Right ventricle myocardium inferior (tissue), 1 donor: ENCODE results near the gene TNFSF13. TPM values are rescaled to one million over a fixed set of nuclear protein-coding genes. Genes with fewer than 3 reads are reported as not detected.

ENCODE experiments used
- ATAC-seq: fragments of 200-7000 bp; cut with Tn5 transposase; one replicate; pipeline ENCODE4 v1.9.1; 2020; ENCODE audit warnings: mild to moderate bottlenecking, moderate library complexity
- DNase-seq: peaks from one replicate; pipeline ENCODE4 v3.0.0; 2021; ENCODE audit errors: missing footprints
- intact Hi-C: fragments of 100-400 bp; cut with DNase I; formaldehyde crosslinking; loops from one replicate; pipeline ENCODE4 v1.11.0; 2022
- total RNA-seq: library from RNA; stranded (reverse); fragmentation: NEBNext Ultra II Directional; extraction: Animal tissue kit (Norgen Biotek cat#: 25700); gene quantifications from one replicate; pipeline ENCODE4 v1.2.1, GENCODE V29; 2021
- donor health status: DM: no; HTN: yes; CAD: no; lungs with severe emphysema.

Gene TNFSF13
- total RNA-seq, 1 donor from 2014 or later, result 13.5 TPM

- intact Hi-C loops, result loop anchor here (10.0 kb wide), 1 partner anchor 315 kb away; the partner anchor contains the start of genes CTDNEP1 and ELP5
- ATAC-seq (no peak), DNase-seq (no peak)
Observed at GRCh38 chr17:7569571-7569970, 11.0 kb downstream of the TNFSF13 start.

DNA sequence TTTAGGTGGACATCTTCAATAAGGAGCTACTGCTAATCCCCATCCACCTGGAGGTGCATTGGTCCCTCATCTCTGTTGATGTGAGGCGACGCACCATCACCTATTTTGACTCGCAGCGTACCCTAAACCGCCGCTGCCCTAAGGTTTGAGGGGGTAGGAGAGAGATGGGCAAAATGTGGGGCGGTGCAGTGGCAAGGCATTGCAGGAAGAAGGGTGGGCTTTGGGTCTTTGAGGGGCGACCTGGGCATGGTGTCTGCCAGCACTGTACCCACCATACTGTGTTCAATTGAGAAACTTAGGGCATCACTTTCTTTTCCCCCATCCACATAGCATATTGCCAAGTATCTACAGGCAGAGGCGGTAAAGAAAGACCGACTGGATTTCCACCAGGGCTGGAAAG is 11.8 kb downstream of the TNFSF13 start:
- no peak for DNase-seq
- intact Hi-C loops, result loop anchor here (5.0 to 10.0 kb wide), 2 partner anchors 178 to 284 kb away; partner anchors contain the start of genes CYB5D1, NAA38, PLSCR3 and TMEM88
- no peak for ATAC-seq

DNA sequence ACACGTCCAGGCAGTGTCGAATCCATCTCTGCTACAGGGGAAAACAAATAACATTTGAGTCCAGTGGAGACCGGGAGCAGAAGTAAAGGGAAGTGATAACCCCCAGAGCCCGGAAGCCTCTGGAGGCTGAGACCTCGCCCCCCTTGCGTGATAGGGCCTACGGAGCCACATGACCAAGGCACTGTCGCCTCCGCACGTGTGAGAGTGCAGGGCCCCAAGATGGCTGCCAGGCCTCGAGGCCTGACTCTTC is 13.7 kb downstream of the TNFSF13 start:
- intact Hi-C loops, result loop anchor here (5.0 to 10.0 kb wide), 2 partner anchors 180 to 283 kb away; partner anchors contain the start of genes CYB5D1, NAA38, PLSCR3 and TMEM88
- ATAC-seq (no peak), DNase-seq (no peak)

GRCh38 chr17:7572588-7573323 is 14.2 kb downstream of the TNFSF13 start:
- intact Hi-C loops, result loop anchor here (5.0 to 10.0 kb wide), 2 partner anchors 180 to 282 kb away; partner anchors contain the start of genes CYB5D1, NAA38, PLSCR3 and TMEM88
- ATAC-seq (peak; percentile 96), DNase-seq (peak; percentile 99)

- ATAC-seq (peak; percentile 71), DNase-seq (peak; percentile 92)
- intact Hi-C loops, result loop anchor here (5.0 to 10.0 kb wide), 2 partner anchors 181 to 281 kb away; partner anchors contain the start of genes CYB5D1, NAA38, PLSCR3 and TMEM88
Observed at GRCh38 chr17:7573324-7574080, 15.0 kb downstream of the TNFSF13 start.

- DNase-seq (no peak), ATAC-seq (no peak)
- intact Hi-C loops, result loop anchor here (5.0 to 10.0 kb wide), 2 partner anchors 182 to 280 kb away; partner anchors contain the start of genes CYB5D1, NAA38, PLSCR3 and TMEM88
Observed at GRCh38 chr17:7574176-7574953, 15.8 kb downstream of the TNFSF13 start.

- DNase-seq (no peak), ATAC-seq (no peak)
- intact Hi-C loops, result loop anchor here (10.0 kb wide), 1 partner anchor 279 kb away; the partner anchor contains the start of genes CYB5D1, NAA38 and TMEM88
Observed at GRCh38 chr17:7575481-7575883, 16.9 kb downstream of the TNFSF13 start.

DNA sequence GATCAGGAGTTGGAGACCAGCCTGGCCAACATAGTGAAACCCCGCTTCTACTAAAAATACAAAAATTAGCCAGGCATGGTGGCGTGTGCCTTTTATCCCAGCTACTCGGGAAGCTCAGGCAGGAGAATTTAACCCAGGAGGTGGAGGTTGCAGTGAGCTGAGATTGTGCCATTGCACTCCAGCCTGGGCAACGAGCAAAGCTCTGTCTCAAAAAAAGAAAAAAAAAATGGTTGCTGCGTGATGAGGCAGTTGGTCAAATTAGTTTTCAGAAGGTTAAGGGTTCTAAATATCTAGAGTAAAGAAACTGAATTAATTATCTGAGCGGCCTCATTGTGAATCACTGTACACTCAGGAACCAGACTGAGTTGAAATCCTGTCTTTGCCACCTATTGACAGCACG is 17.4 kb downstream of the TNFSF13 start:
- ATAC-seq, result no peak
- intact Hi-C loops, result loop anchor here (10.0 kb wide), 1 partner anchor 279 kb away; the partner anchor contains the start of genes CYB5D1, NAA38 and TMEM88
- no peak for DNase-seq

- DNase-seq (no peak), ATAC-seq (no peak)
- intact Hi-C loops, result loop anchor here (10.0 kb wide), 1 partner anchor 278 kb away; the partner anchor contains the start of genes CYB5D1, NAA38 and TMEM88
Observed at GRCh38 chr17:7576432-7576937, 17.9 kb downstream of the TNFSF13 start.

GRCh38 chr17:7577327-7578199 is 19.0 kb downstream of the TNFSF13 start:
- DNase-seq (no peak), ATAC-seq (no peak)
- intact Hi-C loops, result loop anchor here (10.0 kb wide), 1 partner anchor 277 kb away; the partner anchor contains the start of genes CYB5D1, NAA38 and TMEM88

DNA sequence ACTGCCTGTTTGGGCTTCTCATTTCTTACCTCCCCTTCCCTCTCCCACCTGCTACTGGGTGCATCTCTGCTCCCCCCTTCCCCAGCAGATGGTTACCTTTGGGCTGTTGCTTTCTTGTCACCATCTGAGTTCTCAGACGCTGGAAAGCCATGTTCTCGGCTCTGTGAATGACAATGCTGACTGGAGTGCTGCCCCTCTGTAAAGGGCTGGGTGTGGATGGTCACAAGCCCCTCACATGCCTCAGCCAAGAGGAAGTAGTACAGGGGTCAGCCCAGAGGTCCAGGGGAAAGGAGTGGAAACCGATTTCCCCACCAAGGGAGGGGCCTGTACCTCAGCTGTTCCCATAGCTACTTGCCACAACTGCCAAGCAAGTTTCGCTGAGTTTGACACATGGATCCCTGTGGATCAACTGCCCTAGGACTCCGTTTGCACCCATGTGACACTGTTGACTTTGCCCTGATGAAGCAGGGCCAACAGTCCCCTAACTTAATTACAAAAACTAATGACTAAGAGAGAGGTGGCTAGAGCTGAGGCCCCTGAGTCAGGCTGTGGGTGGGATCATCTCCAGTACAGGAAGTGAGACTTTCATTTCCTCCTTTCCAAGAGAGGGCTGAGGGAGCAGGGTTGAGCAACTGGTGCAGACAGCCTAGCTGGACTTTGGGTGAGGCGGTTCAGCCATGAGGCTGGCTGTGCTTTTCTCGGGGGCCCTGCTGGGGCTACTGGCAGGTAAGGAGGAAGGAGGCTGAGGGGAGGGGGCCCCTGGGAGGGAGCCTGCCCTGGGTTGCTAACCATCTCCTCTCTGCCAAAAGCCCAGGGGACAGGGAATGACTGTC is 20.7 kb downstream of the TNFSF13 start, which contains the start of gene CD68:
Gene CD68 (plus strand): TSS at position 638 of the 833 bp plus-strand sequence. CDS start 40 bp downstream, at position 678.
- peak; percentile 84 for DNase-seq
- peak; percentile 42 for ATAC-seq
- intact Hi-C loops, result loop anchor here (10.0 kb wide), 1 partner anchor 276 kb away; the partner anchor contains the start of genes CYB5D1, NAA38 and TMEM88

DNA sequence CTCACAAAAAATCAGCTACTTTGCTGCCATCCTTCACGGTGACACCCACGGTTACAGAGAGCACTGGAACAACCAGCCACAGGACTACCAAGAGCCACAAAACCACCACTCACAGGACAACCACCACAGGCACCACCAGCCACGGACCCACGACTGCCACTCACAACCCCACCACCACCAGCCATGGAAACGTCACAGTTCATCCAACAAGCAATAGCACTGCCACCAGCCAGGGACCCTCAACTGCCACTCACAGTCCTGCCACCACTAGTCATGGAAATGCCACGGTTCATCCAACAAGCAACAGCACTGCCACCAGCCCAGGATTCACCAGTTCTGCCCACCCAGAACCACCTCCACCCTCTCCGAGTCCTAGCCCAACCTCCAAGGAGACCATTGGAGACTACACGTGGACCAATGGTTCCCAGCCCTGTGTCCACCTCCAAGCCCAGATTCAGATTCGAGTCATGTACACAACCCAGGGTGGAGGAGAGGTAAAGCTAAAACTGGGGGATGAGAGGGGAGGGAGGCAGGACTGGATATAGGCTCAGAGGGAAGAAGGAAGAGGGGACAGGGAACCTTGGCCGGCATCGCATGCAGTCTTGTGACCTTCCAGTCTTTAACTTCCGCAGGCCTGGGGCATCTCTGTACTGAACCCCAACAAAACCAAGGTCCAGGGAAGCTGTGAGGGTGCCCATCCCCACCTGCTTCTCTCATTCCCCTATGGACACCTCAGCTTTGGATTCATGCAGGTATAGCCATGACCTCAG is 21.5 kb downstream of the TNFSF13 start:
- no peak for ATAC-seq
- intact Hi-C loops, result loop anchor here (10.0 kb wide), 2 partner anchors 255 to 275 kb away; partner anchors contain the start of genes CYB5D1, NAA38, NEURL4 and TMEM88

GRCh38 chr17:7580604-7581575 is 22.3 kb downstream of the TNFSF13 start:
- intact Hi-C loops, result loop anchor here (10.0 kb wide), 1 partner anchor 256 kb away; the partner anchor contains the start of gene NEURL4
- ATAC-seq (no peak), DNase-seq (no peak)

More for the DNA sequence above, 21.5 kb downstream of the TNFSF13 start:
- no peak for DNase-seq
